ENCODE data around the gene VASH2.
"Not testable (repeated sequence)": the region's sequence is repeated elsewhere in the genome, so short reads cannot be mapped to it uniquely, and the experiment has no call there.

VASH2 gene

DNA sequence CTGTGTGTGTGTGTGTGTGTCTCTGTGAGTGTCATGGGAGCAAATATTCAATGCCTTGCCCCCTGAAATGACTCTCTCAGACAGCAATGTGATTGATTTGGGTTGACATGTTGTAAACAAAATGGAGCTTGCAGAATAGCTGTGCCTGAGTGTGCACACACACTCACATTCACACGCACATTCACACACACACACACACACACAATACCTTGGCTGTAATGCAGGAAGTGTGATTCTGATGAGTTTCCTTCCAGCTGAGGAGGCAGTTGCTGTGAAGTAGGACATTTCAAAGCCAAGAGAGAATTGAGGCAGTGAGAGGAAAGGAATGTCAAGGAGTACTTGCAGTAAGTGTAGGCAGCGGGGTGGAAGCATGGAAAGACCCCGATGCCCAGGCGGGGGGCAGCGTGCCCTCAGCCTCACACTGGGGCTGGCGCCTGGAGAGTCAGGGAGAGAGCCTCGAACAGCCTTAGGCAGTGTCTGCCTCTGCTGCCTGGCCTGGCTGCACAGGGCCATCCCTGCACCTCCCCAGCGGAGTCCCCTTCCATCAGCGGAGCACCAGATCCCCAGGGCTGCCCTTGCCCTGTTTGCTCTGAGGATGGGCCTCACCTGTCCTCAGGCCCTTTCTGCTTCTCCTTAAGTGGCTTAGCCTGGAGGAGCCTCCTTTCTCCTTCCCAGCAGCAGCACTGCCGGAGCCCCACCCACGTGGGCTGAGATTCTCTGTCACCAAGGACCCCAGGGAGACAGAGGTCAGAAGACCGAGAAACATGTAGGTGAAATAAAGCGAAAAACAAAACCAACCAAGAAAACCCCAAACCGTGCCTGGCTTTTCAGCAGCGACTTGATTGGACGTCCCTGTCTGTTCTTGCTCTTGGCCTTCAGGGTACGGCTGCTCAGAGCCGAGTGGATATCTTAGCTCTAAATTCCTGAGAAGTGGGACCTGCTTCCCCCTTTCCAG, 9.2 kb downstream of the VASH2 start:
- DNase-seq, result no peak

DNA sequence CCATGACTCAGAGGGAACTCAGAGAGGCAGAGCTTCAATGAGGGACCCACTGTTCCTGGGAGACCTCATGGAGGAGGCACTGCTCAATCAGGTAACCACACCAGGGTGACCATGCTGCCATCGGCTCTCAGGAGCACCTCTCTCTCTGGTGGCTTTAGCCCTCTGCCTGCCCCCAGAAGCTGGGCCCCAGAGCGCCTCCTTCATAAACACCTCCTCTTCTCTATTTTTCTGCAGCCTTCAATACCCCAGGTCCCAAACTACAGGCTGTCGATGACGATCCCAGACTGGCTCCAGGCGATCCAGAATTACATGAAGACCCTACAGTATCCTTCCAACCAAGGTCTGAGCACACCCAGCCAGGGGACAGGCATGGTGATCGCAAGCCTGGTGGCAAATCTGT, 10.6 kb downstream of the VASH2 start:
- no peak for DNase-seq

GRCh38 chr1:212962509-212962908, 12.2 kb downstream of the VASH2 start:
- no peak for DNase-seq

DNA sequence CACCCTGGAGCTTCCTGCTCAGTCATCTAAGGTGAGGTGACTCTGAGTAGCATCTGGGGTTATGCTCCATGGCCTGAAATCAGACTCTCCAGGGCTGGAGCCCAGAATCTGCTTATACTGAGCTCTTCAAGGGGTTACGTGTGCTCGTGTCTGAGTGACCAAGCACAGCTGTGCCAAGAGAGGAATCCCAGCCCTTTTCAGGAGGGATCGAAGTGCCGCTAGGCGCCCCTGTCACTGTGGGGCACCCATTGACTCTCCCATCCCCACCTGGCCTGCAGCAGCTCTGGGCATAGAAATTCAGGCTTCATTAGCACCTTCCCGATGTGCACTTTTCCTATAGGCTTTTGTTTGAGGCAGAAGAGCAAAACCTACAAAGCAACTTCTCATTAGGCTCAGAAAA, 13.8 kb downstream of the VASH2 start:
- no peak for DNase-seq

DNA sequence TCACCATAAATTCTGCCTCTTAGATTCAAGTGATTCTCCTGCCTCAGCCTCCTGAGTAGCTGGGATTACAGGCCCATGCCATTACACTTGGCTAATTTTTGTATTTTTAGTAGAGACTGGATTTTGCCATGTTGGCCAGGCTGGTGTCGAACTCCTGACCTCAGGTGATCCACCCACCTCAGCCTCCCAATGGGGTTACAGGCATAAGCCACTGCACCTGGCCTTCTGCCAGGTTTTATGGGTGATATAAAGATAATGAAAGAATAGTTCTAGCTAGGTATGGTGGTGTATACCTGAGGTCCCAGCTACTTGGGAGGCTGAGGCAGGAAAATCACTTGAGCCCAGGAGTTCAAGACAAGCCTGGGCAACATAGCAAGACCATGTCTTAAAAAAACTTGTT, 14.7 kb downstream of the VASH2 start:
- not testable (repeated sequence) for DNase-seq

- no peak for DNase-seq
Observed at GRCh38 chr1:212966616-212967015, 16.3 kb downstream of the VASH2 start.

GRCh38 chr1:212967801-212968200, 17.5 kb downstream of the VASH2 start:
- DNase-seq, result no peak

DNA sequence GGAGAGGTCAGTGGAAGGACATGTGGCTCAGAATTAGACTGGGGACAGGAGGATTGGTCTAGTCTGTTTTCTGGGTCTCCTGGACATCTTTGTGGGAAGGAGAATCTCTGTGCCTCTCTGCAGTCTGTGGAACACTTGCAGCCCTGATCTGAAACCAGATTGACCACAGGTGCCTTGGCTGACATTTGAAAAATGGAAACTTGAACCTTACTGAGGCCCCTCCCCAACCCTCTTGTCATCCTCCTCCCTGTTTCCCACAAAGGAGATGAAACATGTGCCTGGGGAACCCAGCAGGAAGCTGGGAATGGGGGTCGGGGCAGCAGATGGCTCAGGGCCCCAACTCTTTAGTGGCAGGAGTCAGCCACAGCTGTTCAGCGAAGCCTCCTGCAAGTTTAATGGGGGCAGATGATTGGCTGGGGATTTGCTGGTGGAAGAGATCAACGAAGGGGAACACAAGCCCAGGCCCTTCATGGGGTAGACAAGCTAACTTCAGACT, 18.1 kb downstream of the VASH2 start:
- no peak for DNase-seq

GRCh38 chr1:212970085-212970484, 19.7 kb downstream of the VASH2 start:
- DNase-seq, result no peak

DNA sequence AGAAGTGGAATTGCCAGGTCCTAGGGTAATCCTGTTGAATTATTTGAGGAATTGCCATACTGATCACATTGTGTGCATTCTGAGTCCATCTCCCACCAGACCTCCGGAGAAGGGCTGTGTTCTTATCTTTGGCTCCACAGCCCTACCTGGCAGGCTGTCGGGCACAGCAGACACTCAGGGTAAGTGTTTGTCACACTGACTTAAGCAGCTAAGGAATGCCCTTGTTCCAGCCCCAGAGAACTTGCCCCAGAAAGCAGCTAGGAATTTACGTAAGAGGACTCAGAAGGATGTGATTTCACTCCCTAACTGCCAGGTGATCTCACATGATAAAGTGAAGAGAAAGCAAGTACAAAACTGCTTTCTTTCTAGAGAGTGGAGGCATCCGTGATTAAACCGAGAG, 21.0 kb downstream of the VASH2 start:
- no peak for DNase-seq

GRCh38 chr1:212973426-212973825, 23.1 kb downstream of the VASH2 start:
- no peak for DNase-seq

GRCh38 chr1:212973899-212974298, 23.6 kb downstream of the VASH2 start:
- DNase-seq, result no peak

- DNase-seq, result no peak
Observed at GRCh38 chr1:212974711-212975110, 24.4 kb downstream of the VASH2 start.

DNA sequence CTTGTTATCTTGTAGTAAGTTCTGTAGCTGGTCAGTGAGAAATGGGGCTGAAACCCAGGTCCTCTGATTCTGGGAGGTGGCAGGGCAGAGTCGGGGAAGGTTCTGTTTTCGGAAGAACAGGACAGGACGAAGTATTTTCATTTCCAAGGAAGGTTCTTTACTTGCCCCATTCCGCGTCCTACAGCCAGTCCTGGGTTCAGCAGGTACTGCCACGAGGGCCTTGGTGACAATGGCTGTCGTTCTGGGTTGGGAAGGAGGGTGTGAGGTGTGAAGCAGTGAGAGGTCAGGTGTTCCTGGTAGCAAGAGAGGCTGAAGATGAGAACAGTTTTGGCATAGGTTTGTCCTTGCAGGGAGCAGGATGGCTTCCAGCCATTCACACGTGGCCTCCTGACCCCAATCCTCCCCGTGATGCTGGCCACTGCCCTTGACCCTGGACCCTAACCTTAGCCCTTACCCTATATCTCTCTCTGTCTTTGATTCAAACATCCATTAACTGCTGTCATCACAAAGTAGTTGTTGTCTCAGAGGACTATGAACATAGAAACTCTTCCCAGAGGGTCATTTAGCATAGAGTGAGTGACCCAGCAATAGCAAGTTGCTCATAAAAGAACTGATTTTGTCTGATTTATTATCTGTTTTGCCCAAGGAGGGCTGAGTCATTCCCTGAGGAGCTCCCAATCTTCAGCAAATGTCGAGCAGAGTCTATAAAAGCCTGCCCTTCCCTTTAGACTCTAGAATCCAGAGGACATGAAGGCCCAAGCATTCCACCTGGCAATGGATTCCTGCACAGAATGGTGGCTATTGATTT, 25.0 kb downstream of the VASH2 start:
- DNase-seq, result no peak

DNA sequence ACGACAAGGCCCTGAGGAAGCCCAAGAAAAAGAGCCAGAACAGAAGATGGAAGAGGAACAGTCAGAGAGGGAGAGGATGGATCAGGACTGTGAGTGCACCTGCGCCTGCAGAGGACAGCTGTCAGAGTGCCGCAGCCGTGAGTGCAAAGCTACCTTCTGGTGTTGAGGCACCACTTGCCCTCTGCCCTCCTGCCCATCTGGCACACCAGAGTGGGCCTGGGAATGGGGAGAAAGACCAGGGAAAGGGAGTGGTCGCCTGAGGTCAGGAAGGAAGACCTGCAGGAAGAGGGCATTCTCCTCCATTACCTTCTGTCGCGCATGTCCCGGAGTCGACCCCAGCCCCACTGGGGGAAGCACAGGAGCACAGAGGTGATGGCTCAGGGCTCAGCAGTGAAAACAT, 26.2 kb downstream of the VASH2 start:
- DNase-seq, result no peak

DNA sequence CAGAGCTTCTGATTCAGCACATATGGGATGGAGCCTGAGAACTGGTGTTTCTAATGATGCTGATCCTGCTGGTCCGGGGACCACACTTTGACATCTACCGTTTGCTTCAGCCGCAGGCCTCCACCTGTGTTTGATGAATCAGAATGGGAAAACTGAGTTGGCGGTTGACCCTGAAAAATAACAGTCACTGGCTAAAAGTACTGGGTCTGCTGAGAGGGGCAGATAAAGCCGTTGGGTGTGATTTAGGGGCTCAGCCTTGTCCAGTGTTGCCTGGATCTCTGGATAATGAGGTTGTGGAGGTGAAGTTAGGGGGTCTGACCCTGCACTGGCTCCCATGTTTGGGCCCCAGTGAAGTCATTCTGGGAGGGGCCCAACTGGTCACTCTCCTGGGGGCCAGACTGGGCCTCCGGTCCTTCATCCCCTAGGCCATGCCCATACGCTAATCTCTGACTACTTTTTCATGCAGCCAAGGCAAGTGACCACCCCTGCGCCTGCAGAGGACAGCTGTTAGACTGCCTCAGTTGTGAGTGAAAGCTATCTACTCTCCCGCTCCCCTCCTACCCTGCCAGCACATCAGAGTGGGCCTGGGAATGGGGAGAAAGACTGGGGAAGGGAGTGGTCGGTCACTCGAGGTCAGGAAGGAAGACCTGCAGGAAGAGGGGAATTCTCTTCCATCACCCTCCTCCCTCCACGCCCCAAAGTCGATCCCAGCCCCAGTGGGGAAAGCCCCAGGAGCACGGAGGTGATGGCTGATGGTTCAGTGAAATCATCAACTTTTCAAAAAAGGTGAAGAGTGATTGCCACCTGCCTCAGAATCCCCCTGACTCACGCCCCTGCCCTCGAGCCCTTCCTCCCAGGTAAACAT, 27.7 kb downstream of the VASH2 start:
- no peak for DNase-seq

DNA sequence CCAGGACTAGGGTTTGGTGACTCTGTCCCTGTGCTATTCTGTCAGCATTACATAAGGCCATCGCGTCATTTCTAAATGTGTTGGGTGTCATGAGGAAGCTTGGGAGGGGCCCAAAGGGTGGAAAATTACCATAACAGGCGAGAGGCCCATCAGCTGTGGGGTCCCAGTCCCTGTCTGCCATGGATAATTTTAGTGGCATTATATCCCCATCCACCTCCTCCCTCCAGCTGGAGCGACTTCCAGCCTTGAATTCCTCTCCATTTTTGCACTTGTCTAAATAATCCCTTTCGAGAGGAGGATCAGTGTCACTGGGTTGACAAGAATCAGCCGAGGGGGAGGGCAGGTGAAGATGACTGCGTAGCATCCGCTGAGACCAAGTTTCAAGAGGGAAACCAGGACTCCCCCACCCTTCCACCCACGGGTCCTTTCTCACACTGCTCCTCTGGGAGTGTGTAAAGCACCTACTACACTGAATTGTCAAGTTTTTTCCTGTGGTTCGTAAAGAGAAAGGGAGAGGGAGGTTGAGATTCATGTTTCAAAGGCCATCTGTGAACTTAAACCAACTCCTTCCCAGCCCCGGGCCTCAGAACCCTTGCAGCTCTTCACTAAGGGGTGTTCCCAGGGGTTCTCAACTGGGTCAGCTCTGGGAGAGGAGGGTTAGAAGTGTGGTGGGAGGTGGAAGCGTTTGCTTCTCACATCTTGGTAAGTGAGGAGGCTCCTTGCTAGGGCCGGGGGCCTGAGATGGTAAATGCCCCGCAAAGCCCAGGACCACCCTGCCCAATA, 29.2 kb downstream of the VASH2 start:
- DNase-seq, result no peak

DNA sequence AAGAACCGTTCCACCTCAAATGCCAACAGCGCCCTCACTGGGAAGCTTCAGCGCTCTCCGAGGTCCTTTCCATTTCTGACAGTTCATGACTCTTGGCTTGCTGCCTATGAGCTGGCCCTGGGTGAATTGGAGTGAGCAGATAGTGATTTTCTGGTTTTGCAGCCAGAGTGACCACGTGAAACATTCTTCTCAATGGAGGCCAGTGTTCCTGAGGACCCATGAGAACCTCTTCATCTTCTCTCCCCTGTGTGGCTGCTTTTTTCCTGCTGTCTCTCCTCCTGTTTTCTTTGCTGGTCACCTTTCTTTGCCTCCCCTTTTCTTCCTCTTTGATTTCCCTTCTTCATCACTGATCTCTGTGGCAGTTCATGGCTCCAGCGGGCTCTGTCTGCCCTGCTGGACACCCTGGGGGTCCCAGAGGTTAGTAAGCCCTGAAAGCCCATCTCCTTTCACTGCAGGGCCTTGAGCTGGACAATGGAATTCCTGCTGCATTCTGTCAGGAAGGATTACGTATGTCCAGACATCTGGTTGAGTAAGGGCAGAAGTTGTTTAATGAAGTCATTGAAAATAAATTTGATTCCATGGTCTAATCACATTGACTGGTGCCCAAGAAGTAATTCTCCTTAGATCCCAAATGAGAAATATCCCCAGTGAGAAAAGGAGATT, 29.9 kb downstream of the VASH2 start:
- DNase-seq, result no peak

DNA sequence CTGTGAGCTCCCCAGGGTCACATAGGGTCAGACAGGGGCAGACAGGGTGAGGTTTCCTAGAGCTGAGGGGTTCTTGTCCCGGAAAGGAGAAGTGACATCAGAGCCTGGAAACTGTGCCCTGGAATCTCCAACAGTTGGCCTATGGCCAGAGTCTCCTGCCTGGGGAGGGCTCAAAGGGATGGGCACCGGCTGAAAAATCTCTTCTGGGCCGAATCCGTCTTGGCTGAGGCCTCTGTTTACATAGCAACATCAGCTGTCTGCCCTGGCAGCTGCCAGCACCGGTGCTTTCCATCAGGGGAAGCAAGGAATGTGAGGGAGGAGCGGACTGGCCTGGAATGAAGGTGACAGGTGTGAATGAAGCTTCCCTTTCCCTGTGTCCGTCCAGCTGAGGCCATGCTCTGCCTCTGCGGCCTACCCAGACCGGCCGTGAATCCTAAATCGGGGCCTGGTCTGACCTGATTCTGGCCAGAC, 30.7 kb downstream of the VASH2 start:
- DNase-seq, result no peak

DNA sequence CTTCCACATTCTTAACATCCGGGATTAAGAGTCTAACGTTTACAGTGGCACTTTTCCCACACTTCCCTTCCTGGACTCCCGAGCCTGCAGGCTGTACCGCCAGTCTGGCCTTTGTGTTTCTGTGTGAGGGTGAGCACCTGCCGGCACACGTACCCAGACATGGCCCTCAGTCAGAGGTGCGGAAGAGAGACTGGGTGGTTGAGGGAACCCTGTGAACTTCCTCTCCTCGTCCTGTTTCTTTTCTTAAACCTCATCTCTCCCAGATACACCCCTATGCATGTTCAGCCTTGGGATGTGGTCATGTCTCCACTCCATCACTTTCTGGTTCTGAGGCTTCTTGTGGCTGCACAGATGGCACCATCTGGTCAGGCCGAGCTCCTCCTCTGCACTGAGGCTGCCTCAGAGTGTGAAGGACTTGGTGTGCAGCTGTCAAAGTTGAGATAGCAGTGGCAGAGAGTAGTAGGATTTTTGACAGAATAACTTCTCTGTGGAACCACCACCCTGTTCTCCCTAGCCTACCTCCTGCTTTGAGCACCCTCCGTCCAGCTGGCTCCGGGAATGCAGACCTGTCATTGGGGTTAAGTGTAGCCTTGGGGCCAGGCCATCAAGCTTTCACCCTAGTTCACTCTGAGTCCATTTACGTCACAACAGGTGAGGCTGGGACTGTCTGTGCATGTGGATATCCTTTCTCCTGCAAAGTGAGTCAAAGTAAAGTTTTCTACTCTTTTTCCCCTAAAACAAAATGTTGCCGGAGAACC, 31.4 kb downstream of the VASH2 start:
- no peak for DNase-seq

All from NCI-H1417 treated with DMSO at 0.1 percent for 48 hours (cell line).